GM21529 (cell line): ENCODE data around the gene SLC25A42.
"Not testable (repeated sequence)": the region's sequence is repeated elsewhere in the genome, so short reads cannot be mapped to it uniquely, and the experiment has no call there.

ENCODE experiments used
- ATAC-seq: cut with Tn5 transposase; IDR thresholded peaks from one replicate; pipeline ENCODE4 v1.9.1; 2021; ENCODE audit not compliant: unreplicated experiment

The SLC25A42 gene

DNA sequence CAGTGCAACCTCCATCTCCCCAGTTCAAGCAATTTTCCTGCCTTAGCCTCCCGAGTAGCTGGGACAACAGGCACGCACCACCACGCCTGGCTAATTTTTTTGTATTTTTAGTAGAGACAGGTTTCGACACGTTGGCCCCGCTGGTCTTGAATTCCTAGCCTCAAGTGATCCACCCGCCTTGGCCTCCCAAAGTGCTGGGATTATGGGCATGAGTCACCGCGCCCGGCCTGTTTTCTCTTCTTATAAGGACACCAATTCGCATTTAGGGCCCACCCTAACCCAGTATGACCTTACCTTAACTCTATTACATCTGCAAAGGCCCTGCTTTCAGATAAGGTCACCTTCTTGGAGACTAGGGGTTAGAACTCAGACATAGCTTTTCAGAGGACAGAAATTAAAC, 39.4 kb downstream of the SLC25A42 start:
- no peak for ATAC-seq

DNA sequence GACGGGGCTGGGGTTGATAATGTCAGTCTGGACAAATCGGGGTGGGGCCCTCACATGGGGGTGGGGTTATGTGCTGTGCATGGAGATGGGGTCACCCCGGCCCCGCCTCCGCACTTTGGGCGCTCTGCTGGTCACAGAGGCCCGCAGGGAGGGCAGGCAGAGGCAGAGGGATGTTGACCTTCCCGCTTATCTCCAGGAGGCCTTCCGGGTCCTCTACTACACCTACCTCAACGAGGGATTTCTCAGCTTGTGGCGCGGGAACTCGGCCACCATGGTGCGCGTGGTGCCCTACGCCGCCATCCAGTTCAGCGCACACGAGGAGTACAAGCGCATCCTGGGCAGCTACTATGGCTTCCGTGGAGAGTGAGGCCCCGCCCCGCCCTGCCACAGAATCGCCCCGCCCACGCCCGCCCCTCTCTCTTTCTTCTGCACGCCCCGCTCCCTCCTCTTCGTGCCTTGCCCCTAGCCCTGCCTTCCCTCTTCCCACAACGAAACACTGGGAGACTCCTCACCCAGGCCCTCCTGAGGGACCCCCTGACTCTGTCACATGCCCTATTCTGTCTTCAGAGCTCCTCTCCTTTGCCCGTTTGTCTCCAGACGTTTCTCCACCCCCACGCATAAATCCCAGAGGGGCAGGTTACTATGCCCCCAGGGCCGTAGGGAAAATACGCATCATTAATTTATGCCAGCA, 41.7 kb downstream of the SLC25A42 start:
- ATAC-seq, result no peak

- no peak for ATAC-seq
Observed at GRCh38 chr19:19106056-19106551, 42.3 kb downstream of the SLC25A42 start.

- ATAC-seq, result not testable (repeated sequence)
Observed at GRCh38 chr19:19106938-19107337, 43.1 kb downstream of the SLC25A42 start.

GRCh38 chr19:19107654-19108053, 43.9 kb downstream of the SLC25A42 start:
- no peak for ATAC-seq

DNA sequence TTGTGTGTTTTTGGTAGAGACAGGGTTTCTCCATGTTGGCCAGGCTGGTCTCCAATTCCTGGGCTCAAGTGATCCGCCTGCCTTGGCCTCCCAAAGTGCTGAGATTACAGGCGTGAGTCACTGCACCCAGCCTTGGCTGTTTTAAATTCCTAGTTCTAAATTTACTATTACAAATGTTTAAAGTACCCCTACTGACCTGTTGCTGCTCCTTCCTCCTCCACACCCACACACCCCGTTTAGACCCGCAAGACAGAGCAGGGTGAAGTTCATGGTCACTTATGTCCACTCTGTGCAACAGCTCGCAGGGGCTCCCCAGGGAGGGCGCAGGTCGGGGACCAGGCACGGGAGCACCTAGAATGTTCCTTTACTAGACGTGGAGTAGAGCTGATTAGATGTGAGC, 45.8 kb downstream of the SLC25A42 start:
- no peak for ATAC-seq

DNA sequence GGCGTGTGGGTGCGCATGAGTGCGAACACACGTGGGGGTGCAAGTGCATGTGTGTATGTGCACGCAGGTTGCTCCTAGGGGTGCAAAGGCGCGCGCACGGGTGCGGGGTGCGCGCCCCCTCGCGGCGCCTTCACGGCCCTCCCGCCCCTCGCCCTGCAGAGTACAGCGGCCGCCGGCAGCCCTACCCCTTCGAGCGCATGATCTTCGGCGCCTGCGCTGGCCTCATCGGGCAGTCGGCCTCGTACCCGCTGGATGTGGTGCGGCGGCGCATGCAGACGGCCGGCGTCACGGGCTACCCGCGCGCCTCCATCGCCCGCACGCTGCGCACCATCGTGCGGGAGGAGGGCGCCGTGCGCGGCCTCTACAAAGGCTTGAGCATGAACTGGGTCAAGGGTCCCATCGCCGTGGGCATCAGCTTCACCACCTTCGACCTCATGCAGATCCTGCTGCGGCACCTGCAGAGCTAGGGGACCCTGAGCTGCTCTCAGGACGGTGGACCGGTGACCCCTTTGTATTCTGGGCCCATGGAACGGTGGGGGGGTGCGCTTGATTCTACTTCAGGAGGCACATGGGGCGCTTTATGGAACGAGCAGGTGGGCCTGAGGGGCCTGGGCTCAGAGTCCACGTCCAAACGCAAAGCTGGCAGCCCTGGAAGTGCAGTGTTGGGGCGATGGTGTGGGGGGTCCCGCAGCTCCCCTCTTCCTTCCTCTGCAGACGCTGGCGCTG, 46.8 kb downstream of the SLC25A42 start:
- no peak for ATAC-seq

GRCh38 chr19:19111136-19111835, 47.5 kb downstream of the SLC25A42 start:
- ATAC-seq, result no peak

DNA sequence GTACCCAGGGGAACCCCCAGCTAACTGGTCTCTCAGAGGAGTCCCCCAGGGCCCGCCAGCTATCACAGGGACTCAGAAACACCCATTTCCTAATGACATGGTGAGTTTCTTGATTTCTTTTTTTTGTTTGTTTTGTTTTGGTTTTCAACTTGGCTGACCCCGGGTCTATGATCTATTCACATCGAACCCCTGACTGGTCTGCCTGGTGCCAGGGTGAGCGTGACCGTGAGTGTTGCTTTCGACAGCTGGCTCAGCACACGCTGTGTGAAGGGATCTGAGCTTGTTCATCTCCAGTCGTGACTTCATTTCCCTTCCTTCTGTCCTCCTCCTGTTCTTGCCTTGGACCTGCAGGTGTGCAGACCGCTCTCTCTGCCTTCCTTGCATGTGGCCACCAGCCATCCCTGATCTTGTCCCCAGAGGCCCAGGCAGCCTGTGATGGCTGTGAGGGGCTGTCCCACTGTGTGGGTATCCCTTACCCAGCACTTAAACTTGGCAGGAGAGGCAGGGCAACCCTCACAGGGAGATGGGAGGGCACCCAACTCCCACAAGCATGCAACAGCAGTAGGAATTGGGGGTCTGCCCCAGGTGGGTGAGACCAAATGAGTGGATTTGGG, 48.3 kb downstream of the SLC25A42 start:
- no peak for ATAC-seq

- ATAC-seq, result no peak
Observed at GRCh38 chr19:19113040-19113626, 49.3 kb downstream of the SLC25A42 start.

DNA sequence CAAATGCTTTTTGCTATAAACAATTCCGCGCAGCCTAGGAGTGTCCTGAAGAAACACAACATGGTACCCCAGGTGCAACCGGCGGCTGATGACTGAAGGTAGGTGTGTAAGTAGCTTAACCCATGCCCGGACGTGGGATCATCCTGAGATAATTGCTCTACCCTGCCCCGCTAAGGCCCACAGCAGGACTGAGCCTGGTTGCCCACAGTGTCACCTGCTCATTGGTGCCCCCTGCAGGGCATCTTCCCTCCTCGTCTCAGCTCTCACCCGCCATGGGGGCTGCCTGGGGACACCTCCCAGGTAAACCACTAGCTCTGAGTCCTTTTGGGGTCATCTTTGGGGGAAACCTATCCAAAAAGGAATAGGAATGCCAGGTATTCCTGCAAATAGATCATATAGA, 52.2 kb downstream of the SLC25A42 start:
- ATAC-seq, result no peak

DNA sequence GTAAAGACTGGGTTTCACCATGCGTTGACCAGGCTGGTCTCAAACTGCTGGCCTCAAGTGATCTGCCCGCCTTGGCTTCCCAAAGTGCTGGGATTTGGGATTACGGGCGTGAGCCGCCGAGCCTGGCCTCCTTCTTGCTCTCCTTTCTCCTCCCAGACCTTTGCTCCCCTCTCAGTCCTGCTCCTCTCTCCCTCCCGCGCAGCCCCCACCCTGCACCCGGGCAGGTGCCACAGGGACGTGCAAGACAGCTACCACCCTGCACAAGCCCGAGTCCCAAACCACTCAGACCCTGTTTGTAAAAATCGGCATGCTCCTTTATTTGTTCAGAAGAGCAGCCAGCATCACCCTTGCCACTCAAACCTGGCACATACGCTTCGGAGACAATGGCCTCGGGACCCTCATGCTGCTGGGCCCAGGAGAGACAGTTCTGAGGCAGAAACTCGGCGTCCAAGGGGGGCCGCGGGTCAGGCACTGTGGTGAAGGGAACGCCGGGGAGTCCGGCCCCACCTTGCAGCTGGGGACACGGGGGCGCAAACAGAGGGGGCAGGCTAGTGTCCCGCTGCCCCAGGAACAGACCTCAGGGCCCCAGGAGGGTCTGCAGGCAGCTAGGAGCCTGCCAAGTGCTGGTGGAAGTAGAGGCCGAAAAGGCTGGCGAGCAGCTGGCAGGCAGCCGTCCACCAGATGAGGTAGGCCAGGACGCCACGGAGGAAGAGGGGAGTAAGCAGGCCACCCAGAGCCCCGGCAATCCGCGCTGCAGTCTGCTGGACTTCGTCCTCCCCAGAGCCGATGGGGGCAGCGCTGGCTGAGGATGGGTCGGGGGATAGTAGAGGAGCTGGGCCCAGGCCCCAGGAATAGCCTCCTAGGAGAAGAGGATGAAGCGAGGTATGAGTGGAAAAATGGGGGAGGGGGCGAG, 55.8 kb downstream of the SLC25A42 start:
- ATAC-seq, result no peak

GRCh38 chr19:19120308-19121231, 56.8 kb downstream of the SLC25A42 start:
- no peak for ATAC-seq

DNA sequence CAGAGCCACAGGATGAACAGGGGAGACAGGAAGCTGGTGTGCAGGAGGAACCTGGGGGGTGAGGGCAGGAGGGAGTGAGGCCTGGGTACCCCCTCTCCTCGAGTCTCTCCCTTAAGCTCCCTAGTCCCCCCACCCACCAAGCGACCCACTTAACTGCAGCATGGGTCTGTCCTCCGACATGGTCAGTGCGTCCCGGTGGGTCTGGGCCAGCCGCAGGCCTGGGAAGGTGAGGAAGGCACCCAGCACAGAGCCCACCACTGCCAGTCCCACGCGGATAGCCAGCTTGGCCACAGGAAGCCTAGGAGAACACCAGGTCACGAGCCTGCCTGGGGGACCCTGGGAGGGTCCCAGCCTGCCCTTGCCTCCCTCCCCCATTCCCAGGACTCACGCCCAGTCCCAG, 57.6 kb downstream of the SLC25A42 start:
- ATAC-seq, result no peak

GRCh38 chr19:19122902-19123301, 59.1 kb downstream of the SLC25A42 start:
- no peak for ATAC-seq

DNA sequence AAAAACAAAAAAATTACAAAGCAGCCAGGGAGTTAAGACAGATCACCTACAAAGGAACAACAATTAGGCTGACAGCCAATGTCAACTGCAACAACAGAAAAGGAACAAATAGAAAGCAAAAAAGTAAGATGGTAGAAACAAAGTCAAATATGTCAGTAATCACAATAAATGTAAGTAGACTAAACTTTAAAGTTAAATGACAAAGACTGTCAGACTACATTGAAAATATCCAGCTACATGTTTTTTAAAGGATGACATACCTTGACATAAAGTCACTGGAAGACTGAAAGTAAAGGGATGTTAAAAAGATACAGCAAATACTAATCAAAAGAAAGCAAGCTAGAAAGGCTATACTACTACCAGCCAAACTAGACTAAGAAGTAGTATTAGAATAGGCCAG, 59.6 kb downstream of the SLC25A42 start:
- no peak for ATAC-seq

- ATAC-seq, result no peak
Observed at GRCh38 chr19:19126102-19126501, 62.3 kb downstream of the SLC25A42 start.

GRCh38 chr19:19131989-19132388, 68.2 kb downstream of the SLC25A42 start:
- ATAC-seq, result no peak

DNA sequence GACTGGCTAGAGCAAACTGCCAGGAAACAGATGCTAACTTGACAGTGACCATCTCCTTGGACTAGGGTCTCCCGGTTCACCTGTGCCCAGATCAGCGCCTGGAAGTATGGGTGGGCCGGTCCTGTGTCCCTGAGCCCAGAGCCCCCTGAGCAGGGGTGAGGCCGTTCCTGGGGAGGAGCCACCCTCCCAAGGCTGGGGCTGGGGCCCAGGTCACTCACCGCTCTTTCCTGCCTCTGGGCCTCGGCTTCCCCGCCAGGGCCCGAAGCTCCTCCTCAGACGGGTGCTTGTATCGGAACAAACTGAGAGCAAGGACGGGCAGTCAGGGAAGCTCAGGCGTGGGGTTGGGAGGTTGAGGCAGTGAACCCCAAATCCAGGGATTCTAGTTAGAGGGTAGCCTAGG, 69.1 kb downstream of the SLC25A42 start:
- ATAC-seq, result no peak
